DMS53 treated with DMSO at 0.1 percent for 48 hours (cell line): Measurements from ENCODE around the gene BHLHA15.

ENCODE experiments used
- DNase-seq: peaks from one replicate; lab custom pipeline; 2025; ENCODE audit not compliant: unreplicated experiment; lab: John Stamatoyannopoulos, UW

BHLHA15 gene

DNA sequence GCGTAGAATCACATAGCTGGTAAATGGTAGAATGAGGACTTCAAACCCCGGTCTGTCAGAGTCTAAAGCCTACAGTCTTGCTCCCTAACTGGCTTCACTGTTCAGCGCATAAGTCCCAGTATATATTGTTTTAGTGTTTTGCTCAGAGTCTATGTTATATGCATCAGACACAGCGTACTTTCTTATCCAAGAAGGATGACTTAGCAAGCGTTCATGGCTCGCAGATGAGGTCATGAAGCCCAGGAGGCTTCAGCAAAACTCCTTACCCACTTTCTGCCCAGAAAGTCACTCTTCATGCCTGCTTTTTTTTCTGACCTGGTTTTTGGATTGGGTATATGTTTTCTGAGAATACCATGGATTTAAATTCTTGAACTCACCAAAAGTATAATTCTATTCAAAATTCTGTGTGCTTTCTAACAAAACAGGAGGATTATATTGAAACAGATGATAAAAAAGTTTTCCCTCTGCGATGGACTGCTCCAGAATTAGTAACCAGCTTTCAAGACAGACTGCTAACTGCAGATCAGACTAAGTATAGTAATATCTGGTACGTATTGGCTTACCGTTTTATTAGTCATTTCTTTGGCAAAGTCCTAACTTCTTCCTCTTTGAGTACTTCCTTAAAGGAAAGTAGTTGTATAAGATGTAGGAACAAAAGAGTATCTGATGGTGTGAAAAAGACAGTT, 24.6 kb upstream of the BHLHA15 start:
- DNase-seq: no peak

GRCh38 chr7:98187138-98187502, 24.1 kb upstream of the BHLHA15 start:
- DNase-seq: no peak

DNA sequence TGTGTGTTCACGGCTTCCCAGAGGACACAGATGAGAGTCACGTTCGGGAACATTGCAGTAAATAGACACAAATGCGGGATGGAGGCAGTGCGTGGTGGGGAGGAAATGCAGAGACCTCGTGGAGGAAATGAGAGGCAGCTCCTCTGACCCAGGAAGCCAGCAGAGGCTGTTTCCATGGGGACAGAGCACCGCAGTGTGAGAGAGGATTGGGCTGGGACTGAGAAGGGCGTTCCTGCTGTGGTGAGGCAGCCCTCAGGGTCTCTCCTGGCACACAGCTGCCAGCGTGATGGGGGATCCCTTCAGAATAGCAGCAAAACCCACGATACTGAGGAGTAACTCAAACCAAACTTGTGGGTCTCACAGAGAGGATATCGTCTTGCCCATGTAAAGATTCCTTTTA, 21.7 kb upstream of the BHLHA15 start:
- DNase-seq: no peak

DNA sequence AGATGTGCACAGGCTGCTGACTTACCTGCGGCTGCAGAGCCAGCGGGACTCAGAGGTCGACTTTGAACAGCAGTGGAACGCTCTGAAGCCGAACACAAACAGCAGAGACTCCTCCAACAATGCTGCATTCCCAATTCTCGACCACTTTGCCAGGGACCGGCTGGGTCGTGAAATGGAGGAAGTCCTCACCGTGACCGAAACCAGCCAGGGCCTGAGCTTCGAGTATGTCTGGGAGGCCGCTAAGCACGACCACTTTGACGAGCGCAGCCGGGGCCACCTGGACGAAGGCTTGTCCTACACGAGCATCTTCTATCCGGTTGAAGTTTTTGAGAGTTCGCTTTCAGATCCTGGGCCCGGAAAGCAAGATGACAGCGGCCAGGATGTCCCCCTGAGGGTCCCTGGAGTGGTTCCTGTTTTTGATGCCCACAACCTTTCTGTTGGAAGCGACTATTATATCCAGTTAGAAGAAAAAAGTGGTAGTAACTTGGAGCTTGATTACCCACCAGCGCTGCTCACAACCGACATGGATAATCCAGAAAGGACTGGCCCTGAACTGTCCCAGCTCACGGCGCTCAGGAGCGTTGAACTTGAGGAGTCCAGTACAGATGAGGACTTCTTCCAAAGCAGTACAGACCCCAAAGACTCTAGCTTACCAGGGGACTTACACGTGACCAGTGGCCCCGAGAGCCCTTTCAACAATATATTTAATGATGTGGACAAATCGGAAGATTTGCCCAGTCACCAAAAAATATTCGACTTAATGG, 19.4 kb upstream of the BHLHA15 start:
- no peak for DNase-seq

- no peak for DNase-seq
Measured at GRCh38 chr7:98192781-98193457, 18.3 kb upstream of the BHLHA15 start.

GRCh38 chr7:98193474-98194180, 17.6 kb upstream of the BHLHA15 start:
- no peak for DNase-seq

- DNase-seq: no peak
Measured at GRCh38 chr7:98194186-98194585, 17.1 kb upstream of the BHLHA15 start.

- DNase-seq: no peak
Measured at GRCh38 chr7:98194672-98195457, 16.4 kb upstream of the BHLHA15 start.

DNA sequence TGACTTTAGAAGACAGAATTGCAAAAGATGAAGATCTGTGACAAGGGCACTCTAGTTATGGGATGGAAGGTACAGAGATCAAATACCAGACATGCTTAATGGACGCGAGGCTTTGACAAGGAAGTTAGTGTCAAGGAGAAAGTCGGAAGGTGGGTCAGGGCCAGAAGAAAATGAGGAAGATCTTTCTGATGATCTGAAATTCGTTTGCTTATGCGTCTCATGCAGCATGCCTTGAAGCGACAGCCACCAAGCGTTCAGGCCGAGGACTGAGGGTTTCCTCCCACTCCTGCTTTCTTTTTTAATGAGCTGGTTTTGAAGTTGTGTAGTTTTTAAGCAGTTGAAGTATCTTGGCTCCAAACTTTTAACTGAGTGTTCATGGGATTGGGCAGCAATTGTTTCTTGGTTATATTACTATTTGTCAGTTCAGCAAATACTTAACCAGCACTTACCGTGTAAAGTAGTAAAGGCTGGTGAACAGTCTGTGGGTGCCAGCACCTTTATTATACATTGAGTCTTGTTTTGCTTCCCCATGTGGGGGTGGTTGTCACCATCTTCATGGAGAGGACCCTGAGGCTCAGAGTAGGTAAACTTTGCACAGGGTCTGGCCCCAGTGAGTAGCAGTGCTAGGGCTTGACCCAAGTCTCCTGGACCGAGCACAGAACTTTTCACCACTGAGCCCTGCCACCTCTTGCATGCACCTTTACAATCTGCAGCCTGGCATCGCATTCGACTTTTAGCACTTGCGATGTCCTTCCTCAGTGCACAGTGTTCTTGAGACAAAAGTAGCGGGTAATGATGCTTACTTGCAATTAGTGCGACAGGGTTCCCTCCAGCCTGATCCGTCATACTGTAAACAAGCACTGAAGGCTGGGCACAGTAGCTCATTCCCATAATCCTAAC, 14.3 kb upstream of the BHLHA15 start:
- DNase-seq: no peak

DNA sequence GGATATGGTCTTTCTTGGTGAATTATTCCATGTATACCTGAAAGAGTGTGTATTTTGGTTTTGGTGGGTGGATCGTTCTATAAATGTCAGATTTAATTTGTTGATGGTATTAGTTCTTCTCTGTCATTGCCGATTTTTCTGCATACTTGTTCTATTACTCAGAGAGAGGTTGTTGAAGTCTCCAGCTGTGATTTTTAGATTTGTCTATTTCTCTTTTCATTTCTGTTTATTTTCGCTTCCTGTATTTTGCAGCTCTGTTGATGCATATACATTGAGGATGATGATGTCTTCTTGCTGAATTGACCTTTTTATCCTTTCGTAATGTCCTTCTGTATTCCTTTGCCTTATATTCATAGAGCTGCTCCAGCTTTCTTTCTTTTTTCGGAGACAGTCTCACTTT, 12.1 kb upstream of the BHLHA15 start:
- DNase-seq: no peak

DNA sequence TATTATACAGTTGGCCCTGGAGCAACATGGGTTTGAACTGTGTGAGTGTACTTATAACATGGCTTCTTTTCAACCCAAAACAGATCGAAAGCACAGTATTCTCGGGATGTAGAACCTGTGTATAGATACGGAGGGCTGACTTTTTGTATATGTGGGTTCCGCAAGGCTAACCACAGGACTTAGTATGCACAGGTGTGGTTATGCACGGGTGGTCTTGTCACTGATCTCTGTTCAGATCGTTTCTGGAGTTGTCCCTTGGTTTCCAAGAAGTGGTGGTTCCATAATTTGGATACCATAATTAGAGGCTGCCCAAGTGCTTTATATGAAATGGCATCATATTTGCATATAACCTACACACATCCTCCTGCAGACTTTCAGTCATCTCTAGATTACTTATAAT, 10.9 kb upstream of the BHLHA15 start:
- DNase-seq: no peak

GRCh38 chr7:98202367-98203195, 8.7 kb upstream of the BHLHA15 start:
- DNase-seq: no peak

DNA sequence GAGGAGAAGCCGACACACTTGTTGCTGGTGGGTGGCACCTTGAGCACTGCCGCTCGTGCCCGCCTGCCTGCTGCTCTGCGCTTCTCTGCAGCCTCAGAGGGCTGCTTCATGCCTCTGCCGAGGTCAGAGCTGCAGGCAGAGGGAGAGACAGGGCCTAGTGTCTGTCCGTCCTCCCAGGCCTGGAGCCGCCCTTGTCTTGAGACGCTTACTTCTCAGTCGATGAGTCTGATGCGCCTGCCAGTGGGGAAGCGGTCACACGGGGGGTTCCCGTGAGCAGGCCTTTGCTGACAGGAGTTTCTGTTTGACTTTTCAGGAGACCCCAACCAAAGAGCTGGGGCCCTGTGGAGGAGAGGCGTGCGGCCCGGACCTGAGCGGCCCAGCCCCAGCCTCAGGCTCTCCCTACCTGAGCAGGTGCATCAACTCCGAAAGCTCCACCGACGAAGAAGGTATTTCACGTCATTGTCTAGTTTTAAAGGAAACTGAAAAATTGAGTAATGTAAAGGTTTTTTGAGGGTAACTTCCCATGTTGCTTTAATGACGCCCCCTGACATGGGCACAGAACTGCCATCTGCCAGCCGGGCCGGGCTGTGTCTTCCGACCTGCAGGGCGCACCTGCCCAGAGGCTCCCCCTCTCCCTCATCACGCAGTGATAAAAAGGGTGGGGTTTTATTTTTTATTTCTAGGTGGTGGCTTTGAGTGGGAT, 7.8 kb upstream of the BHLHA15 start:
- no peak for DNase-seq

DNA sequence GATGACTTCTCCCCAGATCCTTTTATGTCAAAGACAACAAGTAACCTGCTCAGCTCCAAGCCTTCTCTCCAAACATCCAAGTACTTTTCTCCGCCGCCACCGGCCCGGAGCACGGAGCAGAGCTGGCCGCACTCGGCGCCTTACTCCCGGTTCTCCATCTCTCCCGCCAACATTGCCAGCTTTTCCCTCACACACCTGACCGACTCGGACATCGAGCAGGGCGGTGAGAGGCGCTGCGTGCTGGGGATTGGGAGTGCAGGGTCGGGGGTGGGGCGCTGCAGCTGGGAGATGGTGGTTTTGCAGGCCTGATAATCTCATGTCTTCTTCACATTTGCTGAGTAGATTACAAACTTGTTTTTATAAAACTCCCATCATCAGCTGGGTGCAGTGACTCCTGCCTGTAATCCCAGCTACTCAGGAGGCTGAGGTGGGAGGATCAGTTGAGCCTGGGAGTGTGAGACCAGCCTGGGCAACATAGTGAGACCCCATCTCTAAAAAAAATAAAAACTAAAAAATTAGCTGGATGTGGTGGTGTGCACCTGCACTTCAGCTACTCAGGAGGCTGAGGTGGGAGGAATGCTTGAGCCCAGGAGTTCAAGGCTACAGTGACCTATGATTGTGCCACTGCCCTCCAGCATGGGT, 7.2 kb upstream of the BHLHA15 start:
- DNase-seq: no peak

- peak; percentile 69 for DNase-seq
Measured at GRCh38 chr7:98204670-98205069, 6.6 kb upstream of the BHLHA15 start.

- DNase-seq: peak; percentile 40
Measured at GRCh38 chr7:98205162-98205845, 5.9 kb upstream of the BHLHA15 start.
